ENCODE measurements around the gene NOL12.

GRCh38 chr22:37731804-37732471, 45.8 kb downstream of the NOL12 start:
- no peak for TF ChIP-seq POLR2A (IDR thresholded peaks at IDR 0.05)
- TF ChIP-seq CTCF (IDR thresholded peaks at IDR 0.05), result no peak
- no peak for TF ChIP-seq POLR2AphosphoS5 (IDR thresholded peaks at IDR 0.05)

Measured in gastroesophageal sphincter (tissue), 3 donors.